SJSA1 (cell line): ENCODE measurements around the gene HERC6. TPM values are rescaled to one million over a fixed set of nuclear protein-coding genes. Genes with fewer than 3 reads are reported as not detected.
"Not testable (repeated sequence)": the region's sequence is repeated elsewhere in the genome, so short reads cannot be mapped to it uniquely, and the experiment has no call there.

Experiments
- DNase-seq, 2 experiments: peaks; one replicate each; pipeline ENCODE4 v3.0.0-alpha.2; 2015 to 2020; ENCODE audit warnings: low spot score in 2 of 2, low read depth in 1 of 2
- H3K27ac ChIP-seq: fragments of 250-450 bp; sonication (Bioruptor Pico); 2 replicates; pipeline ENCODE4 v1.5.1; 2020; ENCODE audit warnings: mild to moderate bottlenecking, moderate library complexity
- H3K27me3 ChIP-seq: fragments of 250-450 bp; sonication (Bioruptor Pico); replicated peaks from 2 replicates; pipeline ENCODE4 v1.5.1; 2020; ENCODE audit warnings: mild to moderate bottlenecking, moderate library complexity
- H3K36me3 ChIP-seq: fragments of 250-450 bp; sonication (Bioruptor Pico); 2 replicates; pipeline ENCODE4 v1.5.1; 2020; ENCODE audit warnings: mild to moderate bottlenecking
- H3K4me1 ChIP-seq: fragments of 250-450 bp; sonication (Bioruptor Pico); replicated peaks from 2 replicates; pipeline ENCODE4 v1.6.1; 2021; ENCODE audit warnings: mild to moderate bottlenecking
- H3K4me3 ChIP-seq: fragments of 250-450 bp; sonication (Bioruptor Pico); 2 replicates; pipeline ENCODE4 v1.5.1; 2020; ENCODE audit warnings: mild to moderate bottlenecking
- H3K9me3 ChIP-seq: fragments of 250-450 bp; sonication (Bioruptor Pico); replicated peaks from 2 replicates; pipeline ENCODE4 v1.5.1; 2020; ENCODE audit warnings: mild to moderate bottlenecking
- total RNA-seq: library from RNA; depleted of rRNA; stranded (reverse); fragments of >200 nt; shearing (Covaris generic); gene quantifications from 2 replicates; pipeline ENCODE4 v1.2.3, GENCODE V29; 2014

The HERC6 gene
- total RNA-seq, 1 experiment from 2014 or later = 2.1 TPM

DNA sequence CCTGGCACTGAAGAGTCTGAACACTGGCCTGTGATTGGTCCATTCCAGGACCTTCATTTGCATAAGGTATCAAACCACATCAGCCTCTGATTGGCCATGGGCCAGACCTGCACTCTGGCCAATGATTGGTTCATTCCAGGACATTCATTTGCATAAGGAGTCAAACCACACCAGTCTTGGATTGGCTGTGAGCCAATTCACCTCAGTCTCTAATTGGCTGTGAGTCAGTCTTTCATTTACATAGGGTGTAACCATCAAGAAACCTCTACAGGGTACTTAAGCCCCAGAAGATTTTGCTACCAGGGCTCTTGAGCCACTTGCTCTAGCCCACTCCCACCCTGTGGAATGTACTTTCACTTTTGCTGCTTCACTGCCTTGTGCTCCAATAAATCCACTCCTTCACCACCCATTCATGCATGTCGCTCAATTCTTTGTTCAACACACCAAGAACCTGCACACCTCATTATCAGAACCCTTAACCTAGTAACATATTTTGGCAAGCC is 64.1 kb downstream of the HERC6 start:
- Histone ChIP-seq H3K36me3 (no peaks in the 10 kb centered on the region), H3K27ac (no peak overlapping the region), H3K9me3 (no peaks in the 10 kb centered on the region), H3K27me3 (no peaks in the 10 kb centered on the region), H3K4me1 (no peaks in the 10 kb centered on the region), H3K4me3 (no peak overlapping the region)
- no peak for DNase-seq

GRCh38 chr4:88443486-88443885 is 64.8 kb downstream of the HERC6 start:
- DNase-seq = no peak
- Histone ChIP-seq H3K4me3 (no peak overlapping the region), H3K4me1 (no peaks in the 10 kb centered on the region), H3K36me3 (no peaks in the 10 kb centered on the region), H3K27ac (no peak overlapping the region), H3K9me3 (no peaks in the 10 kb centered on the region), H3K27me3 (no peaks in the 10 kb centered on the region)

DNA sequence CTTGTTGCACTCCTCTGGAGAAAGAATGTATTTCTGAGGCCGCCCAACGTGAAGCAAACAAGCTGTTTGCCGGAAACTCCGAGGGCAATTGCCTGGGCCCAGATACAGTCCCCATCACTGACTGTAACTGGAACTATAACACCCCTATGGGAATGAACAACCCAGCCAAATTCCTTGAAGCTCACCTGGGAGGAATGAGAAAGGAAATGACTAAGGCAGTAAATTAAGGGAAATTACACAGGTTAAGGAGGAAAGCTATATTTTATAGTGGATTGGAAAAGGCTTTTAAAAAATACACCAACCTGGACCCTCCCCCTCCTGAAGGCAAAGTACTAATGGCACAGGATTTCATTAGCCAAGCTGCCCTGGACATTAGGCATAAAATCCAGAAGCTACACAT is 66.6 kb downstream of the HERC6 start:
- no peak overlapping the region for H3K27ac ChIP-seq
- H3K4me3 ChIP-seq = no peak overlapping the region
- H3K9me3 ChIP-seq = no peaks in the 10 kb centered on the region
- no peaks in the 10 kb centered on the region for H3K4me1 ChIP-seq
- no peaks in the 10 kb centered on the region for H3K27me3 ChIP-seq
- H3K36me3 ChIP-seq = no peaks in the 10 kb centered on the region
- no peak for DNase-seq

DNA sequence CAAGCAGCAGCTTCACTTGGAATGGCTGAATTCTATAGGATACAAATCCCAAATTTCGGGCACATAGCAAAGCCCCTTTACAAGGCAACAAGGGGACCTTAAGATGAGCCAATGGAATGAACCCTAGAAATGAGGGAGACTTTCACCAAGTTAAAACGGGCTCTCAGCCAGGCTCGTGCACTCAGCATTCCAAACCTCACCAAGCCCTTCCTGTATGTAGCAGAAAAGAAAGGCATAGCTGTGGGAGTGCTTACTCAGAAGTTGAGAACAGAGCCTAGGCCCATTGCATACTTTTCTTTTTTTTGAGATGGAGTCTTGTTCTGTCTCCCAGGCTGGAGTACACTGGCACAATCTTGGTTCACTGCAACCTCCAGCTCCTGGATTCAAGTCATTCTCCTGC is 67.5 kb downstream of the HERC6 start:
- Histone ChIP-seq H3K27me3 (no peaks in the 10 kb centered on the region), H3K4me3 (no peak overlapping the region), H3K9me3 (no peaks in the 10 kb centered on the region), H3K27ac (no peak overlapping the region), H3K36me3 (no peaks in the 10 kb centered on the region), H3K4me1 (no peaks in the 10 kb centered on the region)
- no peak for DNase-seq

DNA sequence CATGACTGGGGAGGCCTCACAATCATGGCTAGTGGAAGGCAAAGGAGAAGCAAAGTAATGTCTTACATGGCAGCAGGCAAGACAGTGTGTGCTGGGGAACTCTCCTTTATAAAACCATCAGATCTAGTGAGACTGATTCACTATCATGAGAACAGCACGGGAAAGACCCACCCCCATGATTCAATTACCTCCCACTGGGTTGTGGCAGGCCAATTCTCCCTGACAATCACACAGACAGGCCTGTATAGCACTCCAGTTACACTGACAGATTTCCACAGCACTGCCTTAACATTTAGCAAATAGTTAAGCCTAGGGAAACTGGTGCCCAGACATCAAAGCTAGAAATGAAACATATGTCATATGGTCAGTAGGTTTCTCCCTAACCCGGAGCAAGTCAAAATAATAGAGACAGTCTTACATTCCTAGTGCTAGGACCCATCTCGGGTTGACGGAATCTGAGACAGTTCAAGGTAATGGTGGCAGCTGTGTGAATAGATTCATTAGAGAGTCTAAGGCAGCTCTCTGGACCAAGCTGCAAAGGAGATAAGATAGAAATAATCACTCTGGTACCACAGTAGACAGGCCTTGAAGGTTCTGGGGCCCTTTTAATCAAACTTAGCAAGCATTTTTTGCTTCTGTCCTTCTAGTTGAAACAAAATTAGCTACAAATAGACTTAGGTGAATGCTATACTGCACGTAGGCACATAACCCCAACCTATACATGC is 68.9 kb downstream of the HERC6 start:
- no peaks in the 10 kb centered on the region for H3K9me3 ChIP-seq
- H3K4me1 ChIP-seq = no peaks in the 10 kb centered on the region
- H3K27me3 ChIP-seq = no peaks in the 10 kb centered on the region
- H3K4me3 ChIP-seq = no peak overlapping the region
- H3K36me3 ChIP-seq = no peaks in the 10 kb centered on the region
- H3K27ac ChIP-seq = no peak overlapping the region
- DNase-seq = no peak

DNA sequence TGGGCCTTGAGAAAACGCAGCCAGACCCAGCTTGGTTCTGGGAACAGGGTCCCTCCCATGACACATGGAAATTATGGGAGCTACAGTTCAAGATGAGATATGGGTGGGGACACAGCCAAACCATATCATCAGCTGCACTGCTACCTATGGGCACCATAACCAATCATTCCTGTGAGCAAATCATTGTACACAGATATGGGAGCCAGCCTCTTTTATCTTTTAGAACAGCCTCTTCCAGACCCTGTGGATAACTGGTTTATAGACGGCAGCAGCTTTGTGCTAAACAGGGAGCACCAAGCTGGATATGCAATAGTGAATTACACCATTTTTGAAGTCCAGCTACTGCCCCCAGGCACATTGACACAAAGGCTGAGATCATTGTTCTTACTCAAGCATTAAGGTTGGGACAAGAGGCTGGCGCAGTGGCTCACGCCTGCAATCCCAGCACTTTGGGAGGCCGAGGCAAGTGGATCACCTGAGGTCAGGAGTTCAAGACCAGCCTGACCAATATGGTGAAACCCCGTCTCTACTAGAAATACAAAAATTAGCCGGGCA is 69.6 kb downstream of the HERC6 start:
- not testable (repeated sequence) for H3K4me3 ChIP-seq

DNA sequence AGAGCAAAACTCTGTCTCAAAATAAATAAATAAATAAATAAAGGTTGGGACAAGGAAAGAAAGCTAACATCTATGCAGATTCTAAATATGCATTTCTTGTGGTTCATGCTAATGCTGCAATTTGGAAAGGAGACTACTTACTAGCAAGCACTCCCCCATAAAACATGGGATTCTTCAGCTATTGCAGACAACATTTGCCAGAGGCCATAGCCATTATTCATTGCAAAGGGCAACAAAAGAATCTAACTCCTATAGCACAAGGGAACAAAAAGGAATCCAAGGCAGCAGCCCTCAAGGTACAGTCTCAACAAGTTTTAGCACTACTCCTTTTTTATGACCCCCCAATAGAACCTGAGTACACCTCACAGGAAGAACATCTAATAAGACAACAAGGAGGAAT is 70.2 kb downstream of the HERC6 start:
- Histone ChIP-seq H3K27ac (no peak overlapping the region), H3K9me3 (no peaks in the 10 kb centered on the region), H3K27me3 (no peaks in the 10 kb centered on the region), H3K36me3 (no peaks in the 10 kb centered on the region), H3K4me3 (no peak overlapping the region), H3K4me1 (no peaks in the 10 kb centered on the region)
- no peak for DNase-seq

More for the DNA sequence above, 69.6 kb downstream of the HERC6 start:
- H3K36me3 ChIP-seq, H3K27me3 ChIP-seq, H3K4me1 ChIP-seq, DNase-seq, H3K27ac ChIP-seq, H3K9me3 ChIP-seq: not testable (repeated sequence)

DNA sequence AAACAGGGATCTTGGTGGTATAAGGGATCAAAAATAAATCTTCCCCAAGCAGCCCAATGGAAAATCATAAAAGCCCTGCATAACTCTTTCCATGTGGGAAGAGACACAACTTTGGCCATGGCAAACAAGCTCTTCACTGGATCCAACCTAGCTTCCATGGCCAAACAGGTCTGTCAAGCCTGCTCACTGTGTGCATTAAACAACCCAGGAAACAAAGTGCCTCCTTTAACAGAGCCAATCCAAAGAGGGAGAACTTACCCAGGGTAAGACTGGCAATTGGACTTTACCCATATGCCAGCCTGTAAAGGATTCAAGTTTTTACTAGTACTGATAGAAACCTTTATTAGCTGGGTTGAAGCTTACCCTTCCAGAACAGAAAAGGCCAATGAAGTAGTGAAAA is 70.6 kb downstream of the HERC6 start:
- Histone ChIP-seq H3K4me1 (no peaks in the 10 kb centered on the region), H3K27ac (no peak overlapping the region), H3K4me3 (no peak overlapping the region), H3K9me3 (no peaks in the 10 kb centered on the region), H3K27me3 (no peaks in the 10 kb centered on the region), H3K36me3 (no peaks in the 10 kb centered on the region)
- DNase-seq = no peak

GRCh38 chr4:88451205-88451604 is 72.6 kb downstream of the HERC6 start:
- no peaks in the 10 kb centered on the region for H3K27me3 ChIP-seq
- DNase-seq = no peak
- H3K4me3 ChIP-seq = no peak overlapping the region
- H3K36me3 ChIP-seq = no peaks in the 10 kb centered on the region
- no peaks in the 10 kb centered on the region for H3K4me1 ChIP-seq
- no peaks in the 10 kb centered on the region for H3K9me3 ChIP-seq
- no peak overlapping the region for H3K27ac ChIP-seq

DNA sequence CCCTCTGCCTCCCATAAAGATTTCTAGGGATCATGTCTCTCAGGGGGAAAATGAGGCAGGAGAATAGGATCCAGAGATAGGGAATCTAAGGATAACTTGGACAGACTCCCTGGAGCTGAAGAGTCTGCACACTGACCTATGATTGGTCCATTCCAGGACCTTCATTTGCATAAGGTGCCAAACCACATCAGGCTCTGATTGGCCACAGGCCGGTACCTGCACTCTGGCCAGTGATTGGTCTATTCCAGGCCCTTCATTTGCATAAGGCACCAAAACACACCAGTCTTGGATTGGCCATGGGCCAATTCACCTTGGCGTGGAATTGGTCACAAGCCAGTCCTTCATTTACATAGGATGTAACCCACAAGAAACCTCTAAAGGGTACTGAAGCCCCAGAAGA is 74.3 kb downstream of the HERC6 start:
- Histone ChIP-seq H3K27me3 (peaks cover 7% of the 10 kb centered on the region; the same call in 1 of the 2 replicates), H3K9me3 (no peaks in the 10 kb centered on the region), H3K36me3 (no peaks in the 10 kb centered on the region), H3K27ac (no peak overlapping the region), H3K4me1 (peaks cover 8% of the 10 kb centered on the region), H3K4me3 (no peak overlapping the region)
- no peak for DNase-seq

- Histone ChIP-seq H3K9me3 (no peaks in the 10 kb centered on the region), H3K27me3 (peaks cover 16% of the 10 kb centered on the region), H3K36me3 (no peaks in the 10 kb centered on the region), H3K4me1 (peaks cover 8% of the 10 kb centered on the region), H3K4me3 (peak within 1 kb of the TSS; percentile 53), H3K27ac (peak within 1 kb of the TSS; percentile 60)
- peak; percentile 94 to 95 for DNase-seq
These were observed 78.1 kb downstream of the HERC6 start, which contains the start of gene HERC5 for GRCh38 chr4:88456670-88457306. TSS of gene HERC5 (plus strand) at chr4:88457119. CDS start at chr4:88457270, 151 bp downstream.

GRCh38 chr4:88457307-88458103 is 78.9 kb downstream of the HERC6 start:
- Histone ChIP-seq H3K4me1 (peaks cover 8% of the 10 kb centered on the region), H3K27me3 (peaks cover 16% of the 10 kb centered on the region), H3K4me3 (peak overlapping the region; percentile 53), H3K36me3 (no peaks in the 10 kb centered on the region), H3K9me3 (no peaks in the 10 kb centered on the region), H3K27ac (no peak overlapping the region)
- peak; percentile 13 to 48 for DNase-seq

DNA sequence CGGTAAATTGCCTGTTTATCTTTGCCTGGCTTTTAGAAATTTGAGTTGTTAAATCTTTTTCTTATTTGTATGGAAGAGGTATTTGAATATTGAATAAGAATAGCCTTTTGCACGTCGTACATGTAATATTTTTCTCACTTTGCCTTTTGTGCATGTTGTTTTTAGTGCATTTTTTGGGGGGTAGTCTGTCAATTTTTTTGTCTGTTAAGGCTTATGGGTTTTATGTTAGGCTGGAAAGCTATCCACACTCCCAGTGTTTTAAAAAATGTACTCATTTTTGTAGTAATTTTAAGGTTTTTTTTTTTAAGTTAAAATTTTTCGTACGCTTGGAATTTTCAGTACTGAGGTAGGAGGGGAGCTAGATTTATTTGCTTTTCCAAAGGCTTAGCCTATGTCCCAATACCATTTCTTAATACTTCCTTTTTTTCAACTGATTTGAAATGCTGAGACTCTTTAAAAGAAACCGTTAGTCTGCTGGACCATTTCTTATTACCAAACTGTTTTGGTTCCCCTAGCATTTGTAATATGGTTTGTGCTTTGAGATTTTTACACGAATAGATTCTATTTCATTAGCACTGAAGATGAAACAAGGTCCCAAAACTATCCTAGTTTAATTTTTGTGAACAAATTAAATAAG is 79.6 kb downstream of the HERC6 start:
- Histone ChIP-seq H3K27me3 (peaks cover 16% of the 10 kb centered on the region), H3K4me1 (peaks cover 8% of the 10 kb centered on the region), H3K4me3 (no peak overlapping the region; the same call in 1 of the 2 replicates), H3K36me3 (no peaks in the 10 kb centered on the region), H3K9me3 (no peaks in the 10 kb centered on the region), H3K27ac (no peak overlapping the region)
- DNase-seq = no peak
